Endometrium (tissue), 2 donors: Measurements from ENCODE around the gene FTH1.

Experiments
- FAIRE-seq: peaks from 2 replicates; lab custom pipeline; 2012; peaks lifted over from hg19 to GRCh38; lab: Jason Lieb, UNC
- donor health status: control.
- donor health status: control.

FTH1 gene

DNA sequence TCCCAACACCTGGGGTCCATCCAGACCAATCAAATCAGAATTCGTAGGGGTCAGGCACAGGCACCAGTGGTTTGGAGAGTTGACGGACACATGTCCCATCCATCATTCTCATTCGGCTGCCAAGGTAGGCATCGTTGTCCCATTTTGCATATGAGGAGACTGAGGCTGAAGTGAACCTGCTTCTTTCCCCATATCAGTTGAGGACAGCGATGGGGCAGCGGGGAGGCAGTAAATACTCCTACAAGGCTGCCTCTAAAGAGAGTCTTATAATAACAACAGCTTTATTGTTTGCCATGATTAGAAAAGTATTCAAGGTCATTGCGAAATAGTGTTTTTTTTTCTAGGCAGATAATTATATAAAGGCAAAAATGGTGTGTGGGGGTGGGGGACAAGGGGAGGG, 18.9 kb downstream of the FTH1 start:
- FAIRE-seq, result no peak

DNA sequence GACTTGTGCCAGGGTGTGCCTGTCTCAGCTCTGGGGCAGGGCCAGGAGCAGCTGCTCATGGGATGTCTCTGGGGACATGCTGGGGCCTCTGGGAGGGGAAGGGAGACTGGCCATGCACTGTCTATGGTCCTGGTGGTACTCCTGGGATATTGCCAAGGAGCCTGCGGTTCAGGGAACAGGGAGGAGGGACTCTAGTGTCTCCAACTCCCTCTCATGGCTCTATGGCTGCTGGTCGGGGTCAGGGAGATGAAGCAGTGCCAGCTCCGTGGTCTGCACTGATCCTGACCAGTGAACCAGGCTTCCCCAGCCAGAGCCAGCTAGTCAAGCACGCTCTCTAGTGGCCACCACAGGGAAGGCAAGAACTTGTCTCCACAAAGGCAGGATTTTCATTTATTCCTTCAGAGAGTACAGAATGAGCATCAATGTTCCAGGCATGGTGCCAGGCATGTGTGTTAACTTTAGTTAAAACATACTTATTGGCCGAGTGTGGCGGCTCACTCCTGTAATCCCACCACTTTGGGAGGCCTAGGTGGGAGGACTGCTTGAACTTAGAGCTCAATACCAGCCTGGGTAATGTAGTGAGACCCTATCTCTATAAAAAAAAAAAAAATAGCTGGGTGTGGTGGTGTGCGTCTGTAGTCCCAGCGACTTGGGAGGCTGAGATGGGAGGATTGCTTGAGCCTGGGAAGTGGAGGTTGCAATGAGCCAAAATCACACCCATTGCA, 19.8 kb downstream of the FTH1 start:
- peak; percentile 31 for FAIRE-seq

DNA sequence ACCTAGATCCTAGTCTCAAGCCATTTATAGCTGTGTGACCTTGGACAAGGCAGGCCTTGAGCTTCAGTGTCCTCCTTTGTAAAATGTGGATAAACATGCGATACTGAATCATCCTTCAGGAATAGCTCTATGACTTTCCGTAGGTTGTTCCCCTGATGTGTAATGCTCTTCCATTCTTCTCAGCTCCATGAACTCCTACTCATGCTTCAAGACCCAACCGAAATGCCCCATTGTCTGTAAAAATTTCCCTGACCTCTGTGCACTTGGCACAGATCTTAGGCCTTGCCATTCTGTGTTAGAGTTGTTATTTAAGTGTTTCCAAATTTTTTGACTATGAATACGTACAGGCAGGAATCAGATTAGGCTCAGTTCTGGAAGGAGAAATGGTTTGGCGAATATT, 20.5 kb downstream of the FTH1 start:
- FAIRE-seq, result no peak

DNA sequence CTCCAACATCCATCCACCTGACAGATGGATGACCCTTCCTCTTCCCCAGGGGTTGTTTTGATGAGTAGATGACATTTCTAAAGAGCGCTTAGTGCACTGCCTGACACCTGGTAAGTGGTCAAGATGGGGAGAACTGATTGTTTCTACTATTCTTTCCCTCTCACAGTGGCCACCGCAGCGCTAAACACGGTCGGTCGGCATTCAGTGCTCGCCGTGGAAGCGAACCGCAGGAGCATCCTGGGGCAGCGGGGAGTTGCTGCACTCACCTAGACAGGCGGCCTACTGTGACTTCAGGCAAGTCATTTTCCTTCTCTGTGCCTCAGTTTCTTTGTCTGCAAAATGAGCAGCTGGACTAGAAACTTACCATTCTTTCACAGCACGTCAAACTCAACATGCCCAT, 22.2 kb downstream of the FTH1 start:
- no peak for FAIRE-seq

DNA sequence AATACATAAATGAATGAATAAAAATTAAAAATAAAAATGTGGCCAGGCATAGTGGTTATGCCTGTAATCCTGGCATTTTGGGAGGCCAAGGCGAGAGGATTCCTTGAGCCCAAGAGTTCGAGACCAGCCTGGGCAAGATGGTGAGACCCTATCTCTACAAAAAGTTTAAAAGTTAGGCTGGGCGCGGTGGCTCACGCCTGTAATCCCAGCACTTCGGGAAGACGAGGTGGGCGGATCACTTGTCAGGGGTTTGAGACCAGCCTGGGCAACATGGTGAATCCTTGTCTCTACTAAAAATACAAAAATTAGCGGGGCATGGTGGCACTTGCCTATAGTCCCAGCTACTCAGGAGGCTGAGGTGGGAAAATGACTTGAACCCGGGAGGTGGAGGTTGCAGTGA, 27.0 kb downstream of the FTH1 start:
- FAIRE-seq, result no peak

DNA sequence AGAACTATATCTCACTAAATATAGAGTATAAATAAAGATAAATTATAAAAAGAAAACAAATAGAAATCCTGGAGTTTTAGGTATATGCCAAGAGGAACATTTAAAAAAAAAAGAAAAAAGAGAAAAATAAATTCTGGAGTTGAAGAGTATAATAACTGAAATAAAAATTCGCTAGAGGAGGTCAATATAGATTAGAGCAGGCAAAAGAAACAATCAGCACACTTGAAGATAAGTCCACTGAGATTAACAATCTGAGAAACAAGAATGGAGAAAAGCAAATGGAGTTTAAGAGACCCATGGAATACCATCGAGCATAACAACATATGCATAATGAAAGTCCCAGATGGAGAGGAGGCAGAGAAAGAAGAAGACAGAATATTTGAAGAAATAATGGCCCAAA, 31.6 kb downstream of the FTH1 start:
- FAIRE-seq, result no peak

DNA sequence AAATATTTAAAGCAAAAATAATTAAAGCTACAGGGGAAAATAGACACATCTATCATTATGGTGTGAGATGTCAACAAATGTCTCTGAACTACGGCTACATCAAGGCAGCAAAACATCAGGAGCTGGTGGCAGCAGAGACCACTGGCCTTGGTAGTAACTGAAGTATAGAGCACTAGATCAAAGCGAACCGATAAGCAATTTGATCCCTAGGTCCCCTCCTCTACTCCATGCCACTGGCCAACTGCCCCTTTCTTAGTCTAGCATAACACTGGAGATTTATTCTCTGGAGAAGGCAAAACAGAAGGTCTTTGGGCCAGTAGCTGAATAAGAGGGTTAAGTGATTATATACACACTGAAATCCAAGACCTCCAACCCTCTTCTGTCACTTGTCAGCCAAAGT, 36.5 kb downstream of the FTH1 start:
- no peak for FAIRE-seq

DNA sequence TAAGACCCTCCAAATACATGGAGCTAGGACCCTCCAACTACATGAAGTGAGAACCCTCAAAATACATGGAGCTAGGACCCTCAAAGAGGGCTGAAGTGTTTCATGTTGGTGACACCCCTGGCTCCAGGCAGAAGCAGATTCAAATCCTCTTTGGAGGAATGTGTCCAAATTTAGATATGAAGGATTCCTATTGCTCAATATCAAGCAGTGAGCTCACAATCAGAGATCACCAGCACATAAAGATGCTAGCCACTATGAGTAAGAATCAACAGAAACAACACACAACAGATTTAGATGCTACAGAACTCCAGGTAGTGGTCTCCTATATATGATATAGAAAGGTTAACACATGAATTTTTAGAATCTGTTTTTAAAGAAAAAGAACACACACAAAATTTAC, 38.8 kb downstream of the FTH1 start:
- no peak for FAIRE-seq

DNA sequence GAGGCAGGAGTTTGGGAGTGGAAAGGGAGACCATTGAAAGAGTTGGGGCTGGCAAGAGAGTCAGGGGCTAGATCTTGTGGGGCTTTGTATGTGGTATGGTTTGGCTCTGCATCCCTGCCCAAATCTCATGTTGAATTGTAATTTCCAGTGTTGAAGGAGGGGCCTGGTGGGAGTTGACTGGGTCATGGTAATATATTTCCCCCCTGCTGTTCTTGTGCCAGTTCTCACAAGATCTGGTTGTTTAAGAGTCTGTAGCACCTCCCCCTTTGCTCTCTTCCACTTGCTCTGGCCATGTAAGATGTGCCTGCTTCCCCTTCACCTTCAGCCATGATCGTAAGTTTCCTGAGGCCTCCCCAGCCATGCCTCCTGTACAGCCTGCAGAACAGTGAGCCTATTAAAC, 39.9 kb downstream of the FTH1 start:
- no peak for FAIRE-seq

DNA sequence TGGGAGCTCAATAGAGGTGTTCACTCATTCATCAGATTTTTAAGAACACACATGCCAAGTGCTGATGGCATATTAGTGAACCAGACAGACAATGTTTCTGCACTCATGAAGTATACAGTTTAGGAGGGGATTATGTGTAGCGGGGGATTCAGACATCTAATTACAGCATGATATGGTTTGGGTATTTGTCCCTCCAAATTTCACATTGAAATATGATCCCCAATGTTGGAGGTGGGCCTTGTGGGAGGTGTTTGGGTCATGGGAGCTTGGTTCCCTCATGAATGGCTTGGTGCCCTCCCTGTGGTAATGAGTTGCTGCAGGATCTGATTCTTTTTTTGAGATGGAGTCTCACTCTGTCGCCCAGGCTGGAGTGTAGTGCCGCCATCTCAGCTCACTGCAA, 41.2 kb downstream of the FTH1 start:
- no peak for FAIRE-seq

DNA sequence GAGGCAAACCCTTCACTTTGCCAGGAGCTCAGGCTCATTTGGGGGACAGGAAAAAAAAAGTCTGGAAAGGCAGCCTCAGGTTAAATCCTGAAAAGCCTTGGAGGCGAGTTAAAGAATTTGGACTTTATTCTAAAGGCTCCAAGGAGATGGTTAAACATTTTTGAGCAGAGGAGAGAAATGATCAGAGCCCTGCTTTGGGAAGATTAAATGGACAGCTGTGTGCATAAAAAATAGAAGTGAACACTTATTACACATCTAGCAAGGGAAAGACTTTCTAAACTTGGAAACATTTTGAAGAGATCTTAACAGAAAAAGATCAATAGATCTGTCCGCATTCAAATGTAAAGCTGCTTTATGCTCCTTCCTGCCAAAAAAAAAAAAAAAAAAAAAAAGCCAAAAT, 41.7 kb downstream of the FTH1 start:
- FAIRE-seq, result no peak

DNA sequence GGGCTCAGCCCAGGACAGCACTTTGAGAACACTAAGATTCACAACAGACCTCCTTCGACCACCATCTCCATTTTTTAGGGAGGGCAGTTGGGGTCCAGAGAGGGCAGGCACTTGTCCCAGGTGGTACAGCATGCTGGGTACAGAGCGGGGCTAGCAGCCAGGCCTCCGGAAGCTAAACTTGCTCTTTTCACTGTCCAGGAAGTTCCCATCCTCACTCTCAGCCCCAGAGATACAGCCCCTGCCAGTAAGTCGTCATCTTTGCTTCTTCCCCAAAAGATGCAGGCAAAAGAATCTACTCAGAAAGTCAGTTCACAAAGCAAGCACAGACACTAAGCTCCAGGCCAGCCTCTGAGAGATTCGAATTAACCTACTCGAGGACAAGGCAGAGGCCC, 43.4 kb downstream of the FTH1 start:
- no peak for FAIRE-seq

DNA sequence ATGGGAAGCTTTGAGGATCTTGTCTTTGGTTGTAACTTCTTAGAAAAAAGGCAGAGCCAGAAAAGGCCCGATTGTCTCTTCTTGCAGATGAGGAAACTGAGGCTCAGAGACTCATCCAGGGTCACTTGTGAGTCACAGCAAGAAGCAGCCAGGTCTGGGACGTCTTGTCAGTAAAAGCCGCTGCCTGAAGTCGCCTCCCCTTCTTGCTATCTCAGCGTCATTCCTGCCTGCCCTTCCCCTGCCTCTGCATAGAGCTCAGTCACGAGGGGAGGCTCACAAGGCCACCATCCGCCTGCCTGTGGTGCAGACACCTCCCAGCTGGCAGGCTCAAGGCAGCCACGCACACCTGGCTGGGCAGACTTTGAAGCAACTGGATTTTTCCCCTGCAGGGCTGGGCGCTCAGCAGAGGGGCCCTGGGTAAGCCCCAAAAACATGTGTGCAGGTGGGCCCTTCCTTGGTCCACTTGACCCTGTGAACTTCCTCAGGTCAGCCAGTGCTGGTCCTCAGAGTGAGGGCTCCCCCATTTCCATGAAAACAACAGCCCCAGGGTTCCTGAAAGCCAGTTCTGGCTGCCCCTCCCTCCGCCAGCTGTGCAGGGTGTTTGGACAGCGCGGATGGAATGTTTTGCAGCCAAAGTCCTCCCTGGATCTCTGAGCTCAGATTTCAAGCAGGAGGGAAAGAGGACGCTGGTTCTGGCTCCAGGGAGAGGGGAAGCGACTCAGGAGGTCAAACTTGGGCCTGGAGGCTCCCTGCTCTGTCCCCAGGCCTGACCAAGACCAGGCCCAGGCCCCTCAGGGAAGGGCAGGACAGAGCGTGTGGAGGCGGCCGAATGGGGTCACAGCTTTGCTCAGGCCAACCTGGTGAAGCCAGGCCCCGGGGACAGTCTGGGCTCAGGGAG, 44.0 kb downstream of the FTH1 start:
- peak; percentile 85 for FAIRE-seq

DNA sequence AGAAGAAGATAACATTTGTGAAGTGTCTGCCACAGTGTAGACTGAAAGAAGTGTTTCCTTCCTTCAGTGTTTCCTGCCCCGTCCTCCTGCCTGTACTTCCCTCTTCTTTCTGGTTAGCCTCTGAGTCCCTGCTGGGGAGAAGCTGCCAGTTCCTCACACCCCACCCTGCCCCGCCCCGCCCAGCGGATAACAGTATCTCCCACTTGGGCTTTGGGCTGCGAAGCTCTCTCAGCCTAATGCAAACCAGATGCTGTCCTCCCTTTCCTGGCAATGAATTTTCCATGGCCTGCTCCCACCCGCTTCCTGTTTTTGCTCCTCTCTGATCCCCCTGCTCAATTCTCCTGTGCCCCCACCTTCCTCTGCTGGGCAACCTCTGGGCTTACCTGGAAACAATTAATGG, 44.9 kb downstream of the FTH1 start:
- no peak for FAIRE-seq

DNA sequence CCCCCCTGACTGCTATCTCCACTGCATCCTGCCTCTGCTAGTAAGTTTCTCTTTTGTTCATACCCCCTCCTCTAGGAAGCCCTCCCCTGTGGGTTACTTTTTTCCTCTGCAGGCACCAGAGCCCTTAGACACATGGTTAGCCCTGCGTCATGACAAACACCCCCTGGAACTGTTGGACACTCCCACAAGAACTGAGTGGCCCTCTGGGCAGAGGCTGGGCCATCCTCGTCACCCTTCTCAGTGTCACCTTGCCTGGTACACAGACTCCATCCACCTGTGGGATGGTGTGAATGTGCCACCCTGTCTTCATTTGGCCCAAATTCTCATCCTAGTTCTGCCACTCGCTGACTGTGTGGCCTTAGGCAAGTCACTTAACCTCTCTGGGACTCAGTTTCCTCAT, 46.0 kb downstream of the FTH1 start:
- FAIRE-seq, result no peak

DNA sequence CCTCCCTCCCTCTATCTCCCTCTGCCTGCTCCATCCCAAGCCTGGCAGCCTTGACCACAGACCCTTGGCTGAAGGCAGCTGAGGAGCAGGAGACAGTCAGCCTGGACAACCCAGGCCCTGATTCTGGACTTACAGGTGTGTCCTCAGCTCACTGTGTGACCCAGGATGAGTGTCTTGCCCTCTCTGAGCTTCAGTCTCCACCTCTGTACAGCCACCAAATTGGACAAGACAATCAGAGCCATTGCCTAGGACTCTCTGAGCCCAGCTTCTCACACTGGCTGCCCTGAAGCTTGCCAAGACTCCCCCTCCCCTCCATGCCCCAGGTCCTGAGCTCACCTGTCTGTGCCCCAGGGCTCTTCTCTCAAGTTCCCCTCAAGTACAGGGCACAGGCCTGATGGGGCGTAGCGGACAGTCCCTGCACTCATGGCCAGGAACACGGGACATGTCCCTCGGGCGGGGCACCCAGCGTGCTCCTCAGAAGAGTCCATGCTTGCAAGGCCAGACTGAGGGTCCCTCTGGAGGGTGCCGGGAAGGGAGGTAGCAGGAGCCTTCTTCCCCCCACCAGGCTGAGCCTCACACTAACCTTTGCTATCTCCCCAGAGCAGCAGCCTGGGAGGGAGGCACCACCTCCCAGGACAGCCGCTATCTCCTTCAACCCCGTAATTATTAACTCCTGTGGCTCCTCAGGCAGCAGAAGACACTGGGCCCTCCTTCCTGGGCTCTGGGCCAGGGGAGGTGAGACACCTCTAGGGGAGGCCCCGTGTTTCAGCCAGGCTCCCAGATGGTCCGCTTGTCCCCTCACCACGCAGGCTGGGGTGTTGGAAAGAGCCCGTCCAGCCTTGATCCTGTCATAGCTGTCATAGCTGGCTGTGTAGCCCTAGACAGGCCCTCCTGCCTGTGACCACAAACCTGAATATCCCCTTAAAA, 47.5 kb downstream of the FTH1 start:
- FAIRE-seq, result no peak

DNA sequence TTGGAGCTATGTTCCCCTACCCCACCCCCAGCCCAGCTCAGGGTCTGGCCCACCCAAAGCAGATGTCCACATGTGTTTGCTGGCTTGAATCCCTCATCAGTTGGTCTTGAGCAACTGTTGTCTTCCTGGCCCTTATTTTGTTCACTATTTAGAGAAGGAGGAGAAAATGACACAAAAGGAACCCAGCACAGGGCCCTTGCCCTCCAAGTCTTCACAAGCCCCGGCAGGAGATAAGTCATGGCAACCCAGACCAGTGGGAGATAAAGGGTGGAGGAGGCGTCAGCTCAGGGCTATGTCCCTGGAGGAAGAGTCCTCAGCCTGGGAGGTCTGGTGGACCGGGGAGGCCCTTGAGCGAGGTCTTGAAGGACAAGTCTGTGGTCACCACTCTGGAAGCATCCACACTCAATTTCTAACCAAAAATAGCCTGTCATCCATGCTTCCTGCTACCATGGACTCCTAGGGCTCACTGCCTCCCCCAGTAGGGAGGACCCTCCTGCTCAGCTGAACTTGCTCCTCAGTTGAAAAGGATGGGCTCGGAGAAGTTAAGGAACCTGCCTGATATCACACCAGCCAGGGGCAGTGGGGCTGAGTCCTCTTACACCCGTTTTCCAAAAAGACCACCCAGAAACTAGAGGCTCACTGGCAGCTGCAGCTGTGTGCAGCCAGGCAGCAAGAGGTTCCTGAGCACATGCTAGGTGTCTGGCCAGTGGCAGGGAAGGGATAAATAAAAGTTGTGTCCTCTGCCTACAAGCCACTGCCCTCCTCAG, 48.3 kb downstream of the FTH1 start:
- no peak for FAIRE-seq

DNA sequence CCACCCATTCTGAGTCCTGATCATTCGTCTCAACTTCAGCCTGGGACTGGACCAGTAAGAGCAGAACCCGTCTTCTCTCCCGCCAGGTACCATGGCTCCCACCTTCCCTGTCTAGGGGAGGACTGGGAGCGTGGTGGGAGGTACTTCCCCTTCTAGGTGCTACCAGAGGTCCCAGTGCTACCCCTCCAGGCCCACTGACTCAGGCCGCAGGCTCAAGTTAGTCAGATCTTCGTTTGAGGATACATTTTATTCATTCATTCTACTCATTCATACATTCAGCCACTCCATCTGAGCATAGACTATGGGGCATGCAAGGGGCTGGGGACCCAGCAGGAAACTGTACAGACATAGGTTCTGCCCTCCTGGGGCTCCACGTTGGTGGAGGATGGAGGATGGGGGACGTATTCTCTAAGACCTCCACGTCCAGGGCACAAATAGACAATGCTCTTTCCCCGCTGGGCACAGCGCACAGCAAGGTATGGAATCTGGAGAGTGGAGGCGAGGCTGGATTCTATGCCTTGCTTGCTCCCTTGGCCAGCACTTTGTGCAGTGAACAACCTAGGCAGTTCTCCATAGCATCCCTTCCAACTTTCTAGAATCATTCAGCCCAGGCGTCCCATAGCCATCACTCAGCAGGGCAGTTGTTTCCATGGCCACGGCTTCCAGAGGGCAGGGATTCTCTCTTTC, 49.0 kb downstream of the FTH1 start:
- no peak for FAIRE-seq

DNA sequence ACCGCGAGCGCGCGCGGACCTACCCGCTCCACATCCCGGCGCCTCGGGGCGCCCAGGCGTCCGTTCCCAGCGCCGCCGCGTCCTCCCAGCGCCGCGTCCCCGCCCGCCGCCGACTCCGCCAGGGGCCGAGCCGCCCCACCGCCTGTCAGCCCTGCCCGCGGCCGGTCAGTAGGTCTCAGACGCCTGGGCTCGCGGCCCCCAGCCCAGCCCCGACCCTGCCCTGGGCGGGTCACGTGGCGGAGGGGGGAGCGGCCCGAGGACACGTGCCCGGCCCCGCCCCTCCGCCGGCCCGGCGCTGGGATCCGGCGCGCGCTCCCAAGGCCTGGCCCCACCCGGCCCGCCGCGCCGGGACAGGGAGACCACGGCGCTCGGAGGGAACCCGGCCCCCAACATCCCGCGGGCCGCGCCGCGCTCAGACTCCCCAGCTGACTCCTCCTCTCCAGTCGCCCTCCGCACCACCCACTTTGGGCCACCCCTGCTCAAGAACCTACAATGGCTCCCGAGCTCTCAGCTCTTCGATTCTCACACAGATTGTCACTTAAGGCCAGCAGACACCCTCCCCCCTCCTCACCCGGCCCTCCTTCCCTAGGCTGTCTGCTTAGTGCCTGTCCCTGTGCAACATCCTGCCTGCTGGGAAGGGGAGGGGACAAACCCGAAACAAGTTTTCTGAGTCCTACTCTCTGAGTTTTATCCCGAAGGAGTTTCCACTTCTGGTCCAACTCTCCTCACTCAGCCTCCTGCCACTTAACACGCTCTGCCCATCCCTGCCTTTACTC, 49.9 kb downstream of the FTH1 start, which contains the start of gene RAB3IL1:
TSS of gene RAB3IL1 (minus strand) at position 233 of the 776 bp plus-strand sequence. CDS start at position 34, 199 bp downstream.
- no peak for FAIRE-seq

DNA sequence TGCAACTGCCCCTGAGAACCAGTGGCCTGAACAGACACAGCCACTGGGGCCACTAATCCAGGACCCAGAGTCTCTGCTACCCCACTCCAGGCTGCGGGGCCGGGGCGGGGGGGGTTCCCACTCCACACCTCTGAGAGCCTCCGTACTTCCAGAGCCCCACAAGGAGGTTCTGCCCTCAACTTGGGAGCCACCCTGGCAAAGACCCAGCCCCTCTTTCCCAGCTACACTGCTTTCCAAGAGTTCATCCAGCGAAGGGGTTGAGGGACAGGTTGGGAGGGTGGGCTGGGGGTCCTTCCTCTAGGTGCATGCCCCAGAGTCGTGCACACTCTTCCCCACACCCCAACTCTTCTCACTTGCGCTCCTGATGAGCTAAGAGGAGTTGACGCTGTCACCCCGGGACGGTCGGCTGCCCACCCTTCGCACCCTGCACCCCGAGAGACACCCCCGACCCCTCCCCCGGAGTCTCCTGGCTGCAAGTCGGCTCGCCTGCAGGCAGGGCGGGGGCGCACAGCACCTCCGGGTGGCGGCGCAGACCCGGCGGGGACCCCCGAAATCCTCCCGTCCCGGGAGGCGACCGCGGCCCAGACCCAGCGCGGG, 50.6 kb downstream of the FTH1 start:
- FAIRE-seq, result no peak
